HG03460 (cell line): ENCODE results near the gene NKAIN4.
"Not testable (repeated sequence)": the region's sequence is repeated elsewhere in the genome, so short reads cannot be mapped to it uniquely, and the experiment has no call there.

ENCODE experiments used
- ATAC-seq: cut with Tn5 transposase; IDR thresholded peaks from one replicate; pipeline ENCODE4 v1.9.1; 2021; ENCODE audit not compliant: unreplicated experiment

The NKAIN4 gene

GRCh38 chr20:63238514-63239125 is 15.6 kb downstream of the NKAIN4 start:
- ATAC-seq = no peak

DNA sequence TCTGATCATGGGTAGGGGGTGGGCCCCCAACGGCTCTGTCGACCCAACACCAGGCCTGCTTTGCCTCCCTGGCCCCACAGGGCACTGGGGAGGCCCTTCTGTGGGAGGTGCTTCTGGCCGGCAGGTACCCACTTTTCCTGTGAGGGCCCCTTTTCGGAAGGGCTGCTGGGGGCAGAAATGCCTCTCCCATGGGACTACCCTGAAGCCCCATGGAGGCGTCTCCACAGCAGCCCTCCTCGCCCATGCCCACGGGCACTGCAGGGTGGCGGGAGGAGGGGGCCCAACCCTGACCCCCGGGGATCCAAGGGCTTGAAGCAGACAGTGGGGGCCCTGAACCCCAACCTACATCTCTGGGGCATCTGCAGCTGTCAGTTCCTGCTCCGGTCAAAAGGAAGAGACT is 16.2 kb downstream of the NKAIN4 start:
- no peak for ATAC-seq

- ATAC-seq = no peak
Observed at GRCh38 chr20:63236116-63236837, 18.0 kb downstream of the NKAIN4 start.

DNA sequence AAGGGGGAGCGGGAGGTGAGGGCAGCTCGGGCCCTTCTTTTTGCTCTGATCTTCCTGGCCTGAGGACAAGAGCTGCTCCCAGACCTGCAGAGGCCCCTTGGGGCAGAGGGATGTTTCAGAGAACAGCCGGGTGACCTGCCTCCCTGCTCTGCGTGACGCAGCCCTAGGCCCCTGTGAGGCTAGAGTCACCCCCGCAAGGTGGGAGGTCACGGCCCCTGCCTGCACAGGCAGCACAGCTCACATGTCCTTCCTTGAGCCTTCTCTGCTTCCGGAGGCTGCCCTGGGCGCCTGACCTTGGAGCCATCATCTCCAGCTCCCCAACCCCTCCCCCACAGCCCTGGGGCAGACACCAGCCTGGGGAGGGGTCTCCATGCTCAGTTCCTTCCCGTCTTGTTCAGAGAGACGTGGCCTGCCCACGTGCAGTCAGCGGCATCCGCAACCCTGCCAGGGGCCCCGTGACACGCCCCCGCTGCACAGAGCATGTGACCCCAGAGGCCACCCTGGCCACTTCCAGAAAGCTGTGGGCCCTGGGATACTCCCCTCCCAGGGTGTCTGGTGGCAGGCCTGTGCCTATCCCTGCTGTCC is 18.8 kb downstream of the NKAIN4 start, which contains the start of gene BIRC7:
Gene BIRC7 (plus strand): TSS at position 507 of the 585 bp plus-strand sequence. CDS start 192 bp downstream, outside the sequence.
- ATAC-seq = no peak

- no peak for ATAC-seq
Observed at GRCh38 chr20:63234693-63235398, 19.4 kb downstream of the NKAIN4 start.

GRCh38 chr20:63233924-63234323 is 20.3 kb downstream of the NKAIN4 start:
- no peak for ATAC-seq

DNA sequence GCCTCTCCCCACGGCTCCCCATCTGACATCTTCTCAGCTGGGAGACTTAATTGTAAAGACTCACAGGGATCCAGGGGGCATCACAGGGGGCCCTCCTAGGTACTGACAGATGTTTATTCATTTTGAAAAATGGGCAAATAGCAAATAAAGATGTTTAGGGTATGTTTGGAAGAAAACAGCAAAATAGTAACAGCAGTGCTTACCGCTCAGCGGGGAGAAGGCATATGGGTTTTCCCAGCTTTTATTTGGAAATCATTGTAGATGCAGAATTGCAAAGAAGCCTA is 21.3 kb downstream of the NKAIN4 start:
- ATAC-seq = no peak

GRCh38 chr20:63232235-63233060 is 21.8 kb downstream of the NKAIN4 start:
- ATAC-seq = no peak

DNA sequence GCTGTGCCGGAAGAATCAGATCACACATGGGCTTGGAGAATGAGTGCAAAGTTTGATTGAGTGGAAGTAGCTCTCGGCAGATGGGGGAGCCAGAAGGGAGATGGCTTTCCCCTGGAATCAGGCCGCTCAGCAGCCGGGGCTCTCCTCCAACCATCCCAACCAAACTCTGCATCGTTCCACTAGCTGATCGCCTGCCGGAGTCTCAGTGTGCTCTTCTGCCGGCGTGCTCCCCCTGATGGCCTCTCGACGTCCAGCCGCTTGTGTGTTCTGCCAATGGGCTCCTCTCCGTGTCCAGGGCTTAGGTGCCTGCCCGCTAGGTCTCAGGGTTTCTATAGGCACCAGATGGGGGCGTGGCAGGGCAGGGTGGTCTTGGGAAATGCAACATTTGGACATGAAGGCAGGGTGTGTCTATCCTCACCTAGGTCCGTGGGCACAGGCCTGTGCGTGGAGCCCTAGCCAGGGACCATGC is 23.4 kb downstream of the NKAIN4 start:
- ATAC-seq = no peak

GRCh38 chr20:63228806-63229205 is 25.5 kb downstream of the NKAIN4 start:
- no peak for ATAC-seq

DNA sequence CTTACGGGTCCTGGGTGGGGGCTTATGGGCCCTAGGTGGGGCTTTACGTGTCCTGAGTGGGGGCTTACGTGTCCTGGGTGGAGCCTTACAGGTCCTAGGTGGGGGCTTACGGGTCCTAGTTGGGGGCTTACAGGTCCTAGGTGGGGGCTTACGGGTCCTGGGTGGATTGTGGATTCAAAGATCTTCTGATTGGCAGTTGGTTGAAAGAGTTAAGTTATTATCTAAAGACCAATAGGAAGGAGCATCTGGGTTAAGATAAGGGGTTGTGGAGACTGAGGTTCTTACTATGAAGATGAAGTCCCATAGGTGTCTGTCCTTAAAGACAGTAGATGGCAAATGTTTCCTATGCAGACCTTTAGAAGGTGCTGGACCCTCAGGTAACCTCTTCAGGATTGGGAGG is 27.0 kb downstream of the NKAIN4 start:
- ATAC-seq = no peak

DNA sequence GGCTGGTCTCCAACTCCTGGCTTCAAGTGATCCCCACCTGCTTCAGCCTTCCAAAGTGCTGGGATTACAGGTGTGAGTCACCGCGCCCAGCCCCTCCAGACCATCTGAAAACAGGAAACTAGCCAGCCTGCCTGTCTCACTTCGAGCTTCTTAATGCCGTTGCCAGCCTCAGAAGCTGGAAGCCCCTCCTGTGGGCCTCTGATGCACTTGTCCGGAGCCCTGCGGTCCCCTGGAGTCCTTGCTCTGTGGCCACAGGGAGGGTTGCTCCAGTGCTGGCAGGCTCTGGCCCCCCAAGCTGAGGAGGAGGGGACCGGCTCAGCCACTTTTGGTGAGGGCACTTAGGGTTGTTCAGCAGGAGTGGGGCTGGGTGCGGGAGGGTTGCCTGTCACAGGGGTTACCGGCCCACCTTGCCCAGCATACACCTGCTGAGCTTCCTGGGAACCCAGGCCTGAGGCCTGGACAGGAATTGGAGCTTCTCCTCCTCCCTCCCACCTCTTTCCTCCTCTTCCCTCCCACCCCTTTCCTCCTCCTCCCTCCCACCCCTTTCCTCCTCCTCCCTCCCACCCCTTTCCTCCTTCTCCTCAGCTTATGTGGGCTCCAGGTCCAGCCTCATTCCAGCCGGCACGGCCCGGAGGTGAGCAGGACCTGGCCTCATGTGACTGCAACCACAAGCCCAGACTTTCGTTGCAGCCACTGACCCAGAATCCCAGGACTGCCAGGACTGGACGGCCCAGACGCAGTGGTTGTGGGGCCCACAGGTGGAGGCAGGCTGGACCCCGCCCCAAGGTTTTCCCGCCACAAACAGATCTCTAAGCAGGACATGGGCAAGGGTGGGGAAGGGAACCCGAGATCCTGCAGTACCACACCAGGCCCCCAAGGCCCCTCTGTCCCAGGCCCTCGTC is 28.0 kb downstream of the NKAIN4 start:
- no peak for ATAC-seq

GRCh38 chr20:63225082-63225454 is 29.2 kb downstream of the NKAIN4 start:
- ATAC-seq = no peak

GRCh38 chr20:63224412-63225081 is 29.7 kb downstream of the NKAIN4 start:
- ATAC-seq = no peak

- no peak for ATAC-seq
Observed at GRCh38 chr20:63223826-63224207, 30.4 kb downstream of the NKAIN4 start.

DNA sequence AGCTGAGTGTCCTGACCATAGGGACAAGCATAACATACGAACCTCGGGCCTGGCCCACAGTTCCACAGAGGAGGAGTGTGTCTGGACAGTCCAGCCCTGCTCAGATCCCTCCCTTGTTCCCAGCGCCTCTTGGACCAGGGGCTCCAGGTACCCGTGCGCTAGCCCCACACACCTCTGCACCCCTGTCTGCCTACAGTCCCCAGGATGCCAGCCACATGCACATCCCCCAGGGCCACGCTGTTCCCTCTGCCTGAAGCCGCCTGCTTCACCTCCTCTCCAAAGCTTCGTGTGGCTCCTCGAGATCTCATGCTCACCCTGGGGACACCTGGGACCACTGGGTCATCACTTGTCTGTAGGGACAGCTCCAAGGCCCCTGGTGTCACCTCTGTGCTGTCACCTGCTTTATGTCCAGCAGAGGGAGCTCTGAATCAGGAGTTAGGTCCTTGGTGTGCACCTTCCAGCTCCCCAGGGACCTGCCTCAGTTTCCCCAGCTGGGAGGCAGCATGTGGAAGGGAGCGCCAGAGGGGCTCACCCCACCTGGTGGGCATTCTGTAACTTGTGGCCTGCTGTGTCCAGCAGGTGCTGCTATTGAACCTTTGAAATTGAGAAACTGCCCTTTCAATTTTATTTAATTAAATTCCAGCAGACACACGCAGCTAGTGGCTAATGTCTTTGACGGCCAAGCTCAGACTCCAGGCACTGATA is 31.0 kb downstream of the NKAIN4 start:
- no peak for ATAC-seq

DNA sequence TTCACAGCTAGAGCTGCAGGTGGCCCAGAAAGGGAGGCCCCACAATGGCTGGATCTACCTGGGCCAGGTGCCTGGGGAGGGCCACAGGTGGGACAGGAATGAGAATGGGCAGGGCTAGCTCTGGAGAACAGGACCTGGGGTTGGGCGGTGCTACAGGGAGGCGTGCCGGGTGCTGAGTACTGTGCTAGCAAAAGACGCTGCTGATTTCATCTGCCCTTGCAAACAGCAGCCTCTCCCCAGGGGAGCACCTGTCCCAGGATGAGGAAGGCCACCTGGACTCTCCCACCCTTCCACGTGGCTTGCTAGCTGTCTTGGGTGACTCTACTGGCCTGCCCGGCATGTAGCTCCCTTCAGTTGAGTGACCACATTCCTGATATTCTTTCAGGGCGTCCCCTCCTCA is 31.7 kb downstream of the NKAIN4 start:
- no peak for ATAC-seq

DNA sequence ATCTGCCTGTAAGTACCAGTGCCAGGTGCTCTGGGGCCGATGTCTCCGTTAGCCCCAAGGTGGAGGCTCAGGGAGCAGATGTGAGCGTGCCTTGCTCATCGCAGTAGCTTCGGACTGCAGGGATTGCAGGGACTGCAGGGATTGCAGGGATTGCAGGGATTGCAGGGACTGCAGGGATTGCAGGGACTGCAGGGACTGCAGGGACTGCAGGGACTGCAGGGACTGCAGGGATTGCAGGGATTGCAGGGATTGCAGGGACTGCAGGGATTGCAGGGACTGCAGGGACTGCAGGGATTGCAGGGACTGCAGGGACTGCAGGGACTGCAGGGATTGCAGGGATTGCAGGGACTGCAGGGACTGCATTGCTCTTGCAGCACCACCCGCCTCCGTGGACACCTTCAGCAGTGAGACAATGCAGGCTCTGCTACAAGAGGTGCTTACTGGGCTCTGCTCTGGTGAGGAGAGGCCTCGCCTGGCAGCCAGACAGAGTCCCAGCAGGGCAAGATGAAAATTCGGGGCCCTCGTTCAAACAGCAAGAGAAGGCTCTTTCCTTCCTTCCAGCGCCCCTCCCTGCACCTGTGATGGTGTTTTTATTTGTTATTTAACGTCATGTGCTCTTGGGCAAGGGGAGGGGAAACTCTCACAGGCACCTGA is 32.7 kb downstream of the NKAIN4 start:
- ATAC-seq = not testable (repeated sequence)
